HCT116 (cell line): ENCODE results near the gene SLC35F3. TPM values are rescaled to one million over a fixed set of nuclear protein-coding genes. Genes with fewer than 3 reads are reported as not detected.

ENCODE experiments used
- ATAC-seq: fragments of 200-7000 bp; cut with Tn5 transposase; 2 replicates; pipeline ENCODE4 v1.9.1; 2020; ENCODE audit warnings: mild to moderate bottlenecking, moderate library complexity
- BruUV-seq: library from RNA; stranded (reverse); fragments of 400-500 nt; replicated peaks from 2 replicates; lab custom pipeline; 2021; lab: Mats Ljungman, UMichigan
- CTCF ChIA-PET: fragments of 300-600 bp; sonication (Branson Sonifier 250); formaldehyde crosslinking; loops from one replicate; lab custom pipeline; 2021; ENCODE audit warnings: antibody characterized with exemption; lab: Charles Lee
- POLR2A ChIA-PET: fragments of 300-600, 350-600 bp; sonication (Branson Sonifier 250); formaldehyde crosslinking; loops from one replicate; lab custom pipeline; 2021; ENCODE audit warnings: antibody characterized with exemption; lab: Charles Lee
- RAD21 ChIA-PET, 2 experiments: fragments of 300-600 bp; sonication (Branson Sonifier 250); formaldehyde crosslinking; loops; one replicate each; lab custom pipeline; 2023; ENCODE audit warnings: low total read pairs in 2 of 2; ENCODE audit not compliant: uncharacterized antibody in 2 of 2, unreplicated experiment in 2 of 2, low non-redundant PET in 1 of 2; lab: Charles Lee
- DNase-seq: peaks from one replicate; pipeline ENCODE4 v3.0.0-alpha.2; 2010; ENCODE audit warnings: low read depth, low spot score
- H2AFZ ChIP-seq: fragments of 200-600 bp; shearing (Covaris generic), sonication (generic); 2 replicates; pipeline ENCODE4 v1.6.1; 2017; ENCODE audit warnings: low read depth, mixed run types, mixed read lengths, antibody characterized with exemption, low read length; ENCODE audit not compliant: poor library complexity, severe bottlenecking
- H3K27ac ChIP-seq: 2 replicates; pipeline ENCODE4 v1.5.1; 2012; ENCODE audit warnings: low read depth, low read length
- H3K27me3 ChIP-seq: fragments of 200-600 bp; sonication (generic); 2 replicates; pipeline ENCODE4 v1.6.1; 2016; ENCODE audit warnings: mixed run types, low read length, mixed read lengths; ENCODE audit not compliant: insufficient read depth
- H3K36me3 ChIP-seq, 2 experiments: fragments of 200-500 bp in 1 of 2; fragments of 200-600 bp in 1 of 2; sonication (Bioruptor generic) in 1 of 2; sonication (generic) in 1 of 2; 2 replicates each; pipeline versions ENCODE4 v1.5.1 to v1.6.1; 2014 to 2016; ENCODE audit warnings: low read length in 2 of 2, inconsistent platforms in 1 of 2, mixed read lengths in 1 of 2, mixed run types in 1 of 2; ENCODE audit not compliant: insufficient read depth in 2 of 2, control insufficient read depth in 1 of 2
- H3K4me1 ChIP-seq, 2 experiments: fragments of 200-600 bp in 1 of 2; sonication (generic) in 1 of 2; 2 replicates each; pipeline versions ENCODE4 v1.5.1 to v1.6.1; 2012 to 2017; ENCODE audit warnings: low read length in 2 of 2, inconsistent platforms in 1 of 2, mild to moderate bottlenecking in 1 of 2, mixed read lengths in 1 of 2, mixed run types in 1 of 2, moderate library complexity in 1 of 2; ENCODE audit not compliant: insufficient read depth in 2 of 2, control insufficient read depth in 1 of 2
- H3K4me2 ChIP-seq: fragments of 200-600 bp; sonication (generic); 2 replicates; pipeline ENCODE4 v1.6.1; 2017; ENCODE audit warnings: mixed run types, low read length, mixed read lengths
- H3K4me3 ChIP-seq, 2 experiments: fragments of 200-600 bp in 1 of 2; sonication (generic) in 1 of 2; replicated peaks in 1 of 2; 2 replicates each; pipeline ENCODE4 v1.5.1; 2011 to 2016; ENCODE audit warnings: low read length in 2 of 2, control low read depth in 1 of 2, low read depth in 1 of 2, mild to moderate bottlenecking in 1 of 2, mixed read lengths in 1 of 2, mixed run types in 1 of 2
- H3K79me2 ChIP-seq: fragments of 200-600 bp; sonication (generic); 2 replicates; pipeline ENCODE4 v1.6.1; 2017; ENCODE audit warnings: mild to moderate bottlenecking, mixed run types, low read length, moderate library complexity, mixed read lengths; ENCODE audit not compliant: insufficient read depth
- H3K9ac ChIP-seq: fragments of 200-600 bp; sonication (generic); 2 replicates; pipeline ENCODE4 v1.6.1; 2016; ENCODE audit warnings: low read length, mixed read lengths
- H3K9me2 ChIP-seq: fragments of 200-600 bp; sonication (generic), shearing (Covaris generic); 2 replicates; pipeline ENCODE4 v1.6.1; 2017; ENCODE audit warnings: mixed run types, mild to moderate bottlenecking, moderate library complexity; ENCODE audit not compliant: insufficient read depth
- H3K9me3 ChIP-seq, 2 experiments: fragments of 200-500 bp in 1 of 2; fragments of 200-600 bp in 1 of 2; sonication (Bioruptor generic) in 1 of 2; sonication (generic) in 1 of 2; 2 replicates each; pipeline ENCODE4 v1.6.1; 2014 to 2017; ENCODE audit warnings: low read length in 2 of 2, mixed read lengths in 2 of 2, inconsistent platforms in 1 of 2, low read depth in 1 of 2, mild to moderate bottlenecking in 1 of 2, mixed run types in 1 of 2, moderate library complexity in 1 of 2; ENCODE audit not compliant: control insufficient read depth in 1 of 2, insufficient read depth in 1 of 2
- H4K20me1 ChIP-seq: fragments of 200-600 bp; sonication (generic), shearing (Covaris generic); 2 replicates; pipeline ENCODE4 v1.6.1; 2017; ENCODE audit warnings: mixed run types, mild to moderate bottlenecking, moderate library complexity; ENCODE audit not compliant: insufficient read depth
- EZH2 ChIP-seq: fragments of 200-600 bp; sonication (generic); IDR thresholded peaks from 2 replicates; pipeline ENCODE4 v1.6.1; 2017; ENCODE audit warnings: antibody characterized with exemption, mixed run types
- EZH2phosphoT487 ChIP-seq: fragments of 200-600 bp; IDR thresholded peaks from 2 replicates; pipeline ENCODE4 v1.6.1; 2018; ENCODE audit warnings: antibody characterized with exemption, borderline replicate concordance
- FOSL1 ChIP-seq: IDR thresholded peaks from 2 replicates; pipeline ENCODE4 v1.6.1; 2012; ENCODE audit warnings: low read depth
- JUND ChIP-seq: IDR thresholded peaks from 2 replicates; pipeline ENCODE4 v1.6.1; 2012
- POLR2A ChIP-seq: IDR thresholded peaks from 2 replicates; pipeline ENCODE4 v1.7.0; 2011; ENCODE audit warnings: borderline replicate concordance; ENCODE audit not compliant: insufficient read depth, insufficient read length; ENCODE audit errors: extremely low read depth
- POLR2AphosphoS5 ChIP-seq: IDR thresholded peaks from 2 replicates; pipeline ENCODE4 v1.6.1; 2011; ENCODE audit warnings: mild to moderate bottlenecking, low read depth, low read length, moderate library complexity
- RAD21 ChIP-seq: IDR thresholded peaks from 2 replicates; pipeline ENCODE4 v1.6.1; 2012; ENCODE audit warnings: low read depth, mild to moderate bottlenecking
- SIN3A ChIP-seq: IDR thresholded peaks from 2 replicates; pipeline ENCODE4 v1.6.1; 2012; ENCODE audit warnings: low read depth
- SP1 ChIP-seq: IDR thresholded peaks from 2 replicates; pipeline ENCODE4 v1.6.1; 2012; ENCODE audit warnings: low read depth
- TCF7L2 ChIP-seq: IDR thresholded peaks from 2 replicates; pipeline ENCODE4 v1.7.0; 2011; ENCODE audit warnings: borderline replicate concordance, inconsistent platforms; ENCODE audit not compliant: insufficient read depth, insufficient read length; ENCODE audit errors: extremely low read depth
- ZBTB33 ChIP-seq: IDR thresholded peaks from 2 replicates; pipeline ENCODE4 v1.6.1; 2011; ENCODE audit warnings: mild to moderate bottlenecking, low read length, moderate library complexity; ENCODE audit not compliant: insufficient replicate concordance; ENCODE audit errors: extremely low read depth
- ZNF274 ChIP-seq: fragments of 200-500 bp; sonication (Bioruptor generic); IDR thresholded peaks from 2 replicates; pipeline ENCODE4 v1.6.1; 2014; ENCODE audit warnings: mild to moderate bottlenecking, low read depth, low read length, inconsistent platforms
- intact Hi-C: fragments of 100-400 bp; cut with micrococcal nuclease; formaldehyde crosslinking; loops from 2 replicates; pipeline ENCODE4 v1.10.0; 2022
- total RNA-seq: library from RNA; stranded (reverse); gene quantifications from one replicate; pipeline ENCODE4 v1.2.1, GENCODE V29; 2021; ENCODE audit not compliant: unreplicated experiment

SLC35F3 gene
- total RNA-seq, 1 experiment from 2014 or later, result 6.4 TPM

DNA sequence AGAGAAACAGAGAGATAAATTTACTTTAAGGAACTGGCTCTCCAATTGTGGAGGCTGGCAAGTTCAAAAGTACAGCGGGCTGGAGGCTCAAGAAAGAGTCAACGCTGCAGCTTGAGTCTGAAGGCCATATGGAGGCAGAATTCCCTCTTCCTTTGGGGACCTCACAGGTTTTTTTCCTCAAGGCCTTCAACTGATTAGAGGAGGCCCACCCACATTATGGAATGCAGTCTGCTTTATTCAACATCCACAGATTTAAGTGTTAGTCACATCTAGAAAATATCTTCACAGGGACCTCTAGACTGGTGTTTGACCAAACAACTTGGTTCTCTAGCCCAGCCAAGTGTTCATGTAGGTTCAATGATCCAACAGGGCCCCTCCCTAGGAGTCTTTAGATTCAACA, 117.8 kb downstream of the SLC35F3 start:
- Histone ChIP-seq H4K20me1 (no peaks in the 10 kb centered on the region), H3K9me2 (no peaks in the 10 kb centered on the region), H3K27me3 (no peaks in the 10 kb centered on the region), H3K4me3 (no peak overlapping the region), H2AFZ (no peak overlapping the region), H3K4me1 (no peaks in the 10 kb centered on the region), H3K9ac (no peak overlapping the region), H3K79me2 (peaks cover 9% of the 10 kb centered on the region; the same call in 1 of the 2 replicates), H3K36me3 (no peaks in the 10 kb centered on the region), H3K9me3 (no peaks in the 10 kb centered on the region), H3K27ac (no peak overlapping the region), H3K4me2 (no peak overlapping the region)
- BruUV-seq, result no TSS peak
- ChIA-PET POLR2A (no interaction called here), CTCF (no interaction called here), RAD21 (no interaction called here)
- intact Hi-C loops, result no loop called here
- DNase-seq (no peak), ATAC-seq (no peak)
- TF ChIP-seq SP1 (no peak), SIN3A (no peak), EZH2phosphoT487 (no peak)

GRCh38 chr1:234039603-234040002, 135.1 kb downstream of the SLC35F3 start:
- Histone ChIP-seq H3K4me2 (no peak overlapping the region), H3K4me3 (no peak overlapping the region), H2AFZ (no peak overlapping the region), H3K79me2 (no peaks in the 10 kb centered on the region; the same call in 1 of the 2 replicates), H3K9ac (no peak overlapping the region), H3K27me3 (no peaks in the 10 kb centered on the region), H3K4me1 (no peaks in the 10 kb centered on the region), H3K9me2 (no peaks in the 10 kb centered on the region), H3K9me3 (no peaks in the 10 kb centered on the region), H3K36me3 (0 out of 4 replicates have a peak, but pooled peaks cover 0 to 6% of the 10 kb centered on the region in 2 experiments), H4K20me1 (no peaks in the 10 kb centered on the region), H3K27ac (no peak overlapping the region)
- TF ChIP-seq SP1 (no peak), POLR2A (no peak), EZH2 (no peak), FOSL1 (no peak), POLR2AphosphoS5 (no peak), EZH2phosphoT487 (no peak), SIN3A (no peak), ZBTB33 (no peak), RAD21 (no peak), ZNF274 (no peak), TCF7L2 (no peak), JUND (no peak)
- intact Hi-C loops, result no loop called here
- DNase-seq, result no peak
- no peak for ATAC-seq
- ChIA-PET CTCF (no interaction called here), RAD21 (no interaction called here), POLR2A (no interaction called here)
- BruUV-seq, result no TSS peak
